GM19328 (cell line): ENCODE measurements around the gene FAF2.
"Not testable (repeated sequence)": the region's sequence is repeated elsewhere in the genome, so short reads cannot be mapped to it uniquely, and the experiment has no call there.

Experiments used
- ATAC-seq: cut with Tn5 transposase; IDR thresholded peaks from one replicate; pipeline ENCODE4 v1.9.1; 2021; ENCODE audit warnings: mild to moderate bottlenecking, moderate library complexity; ENCODE audit not compliant: unreplicated experiment

The FAF2 gene

GRCh38 chr5:176447978-176448608 lies at the start of gene FAF2:
Gene FAF2, plus strand, starts transcription at chr5:176448385. Its CDS starts 23 bp downstream, at chr5:176448408.
- ATAC-seq: peak; percentile 94

- no peak for ATAC-seq
Observed at GRCh38 chr5:176400382-176401156, 47.6 kb upstream of the FAF2 start.

GRCh38 chr5:176401281-176402205 lies 46.6 kb upstream of the FAF2 start:
- no peak for ATAC-seq

GRCh38 chr5:176405656-176406435 lies 42.3 kb upstream of the FAF2 start:
- ATAC-seq: no peak

- no peak for ATAC-seq
Observed at GRCh38 chr5:176406436-176407052, 41.6 kb upstream of the FAF2 start.

GRCh38 chr5:176407456-176408251 lies 40.5 kb upstream of the FAF2 start:
- ATAC-seq: no peak

GRCh38 chr5:176408252-176408573 lies 40.0 kb upstream of the FAF2 start:
- ATAC-seq: not testable (repeated sequence)

- no peak for ATAC-seq
Observed at GRCh38 chr5:176408590-176408989, 39.6 kb upstream of the FAF2 start.

GRCh38 chr5:176409765-176410164 lies 38.4 kb upstream of the FAF2 start:
- ATAC-seq: no peak

GRCh38 chr5:176410486-176411180 lies 37.6 kb upstream of the FAF2 start:
- ATAC-seq: no peak

- ATAC-seq: no peak
Observed at GRCh38 chr5:176412517-176413254, 35.5 kb upstream of the FAF2 start.

- no peak for ATAC-seq
Observed at GRCh38 chr5:176413255-176413565, 35.0 kb upstream of the FAF2 start.

- no peak for ATAC-seq
Observed at GRCh38 chr5:176413709-176414191, 34.4 kb upstream of the FAF2 start.

- no peak for ATAC-seq
Observed at GRCh38 chr5:176414704-176415103, 33.5 kb upstream of the FAF2 start.

- no peak for ATAC-seq
Observed at GRCh38 chr5:176415240-176415951, 32.8 kb upstream of the FAF2 start.

- peak; percentile 94 for ATAC-seq
Observed at GRCh38 chr5:176415952-176416924, 31.9 kb upstream of the FAF2 start, which contains the start of gene CLTB. Gene CLTB, minus strand, starts transcription at chr5:176416539. Its CDS starts 176 bp downstream, at chr5:176416363.
